GM21717 (cell line): ENCODE results near the gene CLIC4.
"Not testable (repeated sequence)": the region's sequence is repeated elsewhere in the genome, so short reads cannot be mapped to it uniquely, and the experiment has no call there.

Source experiments
- ATAC-seq: cut with Tn5 transposase; IDR thresholded peaks from one replicate; pipeline ENCODE4 v1.9.1; 2021; ENCODE audit warnings: mild to moderate bottlenecking, moderate library complexity; ENCODE audit not compliant: unreplicated experiment

The CLIC4 gene

GRCh38 chr1:24803987-24804530 lies 58.8 kb downstream of the CLIC4 start:
- ATAC-seq: no peak

- ATAC-seq: no peak
Observed at GRCh38 chr1:24805534-24806301, 60.5 kb downstream of the CLIC4 start.

GRCh38 chr1:24806588-24806987 lies 61.3 kb downstream of the CLIC4 start:
- ATAC-seq: no peak

DNA sequence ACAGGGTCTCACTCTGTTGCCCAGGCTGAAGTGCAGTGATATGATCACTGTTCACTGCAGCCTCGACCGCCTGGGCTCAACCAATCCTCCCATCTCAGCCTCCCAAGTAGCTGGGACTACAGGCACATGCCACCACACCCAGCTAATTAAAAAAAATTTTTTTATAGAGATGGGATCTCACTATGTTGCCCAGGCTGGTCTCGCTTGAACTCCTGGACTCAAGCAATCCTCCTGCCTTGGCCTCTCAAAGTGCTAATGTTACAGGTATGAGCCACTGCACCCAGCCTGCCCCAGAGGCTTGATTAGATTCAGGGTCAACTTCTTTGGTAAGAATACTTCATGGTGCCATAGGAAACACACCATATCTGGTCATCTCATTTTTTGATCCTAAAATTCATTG lies 66.2 kb downstream of the CLIC4 start:
- ATAC-seq: not testable (repeated sequence)

DNA sequence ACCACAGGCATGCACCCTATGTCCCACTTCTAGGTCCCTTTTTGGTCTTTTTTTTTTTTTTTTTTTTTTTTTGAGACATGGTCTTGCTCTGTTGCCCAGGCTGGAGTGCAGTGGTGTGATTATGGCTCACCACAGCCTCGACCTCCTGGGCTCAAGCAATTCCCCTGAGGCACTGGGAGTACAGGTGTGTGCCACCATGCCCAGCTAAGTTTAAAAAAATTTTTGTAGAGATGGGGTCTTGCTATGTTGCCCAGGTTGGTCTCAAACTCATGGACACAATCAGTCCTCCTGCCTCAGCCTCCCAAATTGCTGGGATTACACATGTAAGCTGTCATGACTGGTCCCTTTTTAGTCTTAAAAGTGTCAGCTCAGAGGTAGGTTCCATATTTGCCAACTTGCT lies 75.0 kb downstream of the CLIC4 start:
- ATAC-seq: not testable (repeated sequence)

DNA sequence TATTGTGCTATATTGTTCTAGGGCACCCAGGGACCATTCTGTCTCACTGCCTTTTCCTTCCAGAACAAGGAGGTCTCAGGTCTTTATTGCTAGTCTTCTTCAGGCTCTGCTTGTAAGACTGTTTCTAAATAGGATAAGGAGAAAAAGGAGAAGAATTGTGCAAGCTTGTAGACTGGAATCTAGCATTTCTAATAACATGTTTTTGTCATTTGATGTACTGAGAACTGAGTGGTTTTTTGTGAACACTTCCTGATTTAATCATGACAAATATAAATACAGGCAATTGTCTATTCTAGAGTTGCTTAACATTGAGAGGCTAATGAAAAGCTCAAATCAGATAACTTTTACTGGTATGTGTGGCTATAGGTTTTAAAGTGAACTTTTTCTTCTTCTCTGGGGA lies 77.6 kb downstream of the CLIC4 start:
- no peak for ATAC-seq

DNA sequence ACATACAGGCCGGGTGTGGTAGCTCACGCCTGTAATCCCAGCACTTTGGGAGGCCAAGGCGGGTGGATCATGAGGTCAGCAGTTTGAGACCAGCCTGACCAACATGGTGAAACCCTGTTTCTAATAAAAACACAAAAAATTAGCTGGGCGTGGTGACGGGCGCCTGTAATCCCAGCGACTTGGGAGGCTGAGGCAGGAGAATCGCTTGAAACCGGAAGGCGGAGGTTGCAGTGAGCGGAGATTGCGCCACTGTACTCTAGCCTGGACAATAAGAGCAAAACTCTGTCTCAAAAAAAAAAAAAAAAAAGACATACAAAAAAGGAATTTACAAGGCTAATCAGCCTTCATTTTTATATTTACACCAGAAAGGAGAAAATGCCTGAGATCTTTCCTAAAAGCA lies 78.2 kb downstream of the CLIC4 start:
- ATAC-seq: not testable (repeated sequence)

- no peak for ATAC-seq
Observed at GRCh38 chr1:24825174-24825573, 79.9 kb downstream of the CLIC4 start.

DNA sequence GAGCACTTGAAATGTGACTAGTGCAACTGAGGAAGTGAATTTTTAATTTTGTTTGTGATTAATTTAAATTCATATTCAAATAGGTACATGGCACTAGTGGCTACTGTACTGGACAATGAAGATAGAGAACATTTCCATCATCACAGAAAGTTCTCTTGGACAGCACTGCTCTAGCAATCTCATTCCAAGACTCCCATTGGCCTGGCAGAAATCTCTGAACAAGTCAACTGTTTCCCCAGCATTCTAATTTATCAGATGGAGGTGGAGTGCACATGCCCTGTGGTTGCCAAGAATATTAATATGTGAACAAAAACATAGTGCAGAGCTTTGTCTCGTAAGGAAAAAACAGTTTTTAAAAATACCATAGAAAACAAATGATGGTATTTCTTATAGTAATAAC lies 81.3 kb downstream of the CLIC4 start:
- ATAC-seq: no peak

- no peak for ATAC-seq
Observed at GRCh38 chr1:24827379-24828135, 82.3 kb downstream of the CLIC4 start.

DNA sequence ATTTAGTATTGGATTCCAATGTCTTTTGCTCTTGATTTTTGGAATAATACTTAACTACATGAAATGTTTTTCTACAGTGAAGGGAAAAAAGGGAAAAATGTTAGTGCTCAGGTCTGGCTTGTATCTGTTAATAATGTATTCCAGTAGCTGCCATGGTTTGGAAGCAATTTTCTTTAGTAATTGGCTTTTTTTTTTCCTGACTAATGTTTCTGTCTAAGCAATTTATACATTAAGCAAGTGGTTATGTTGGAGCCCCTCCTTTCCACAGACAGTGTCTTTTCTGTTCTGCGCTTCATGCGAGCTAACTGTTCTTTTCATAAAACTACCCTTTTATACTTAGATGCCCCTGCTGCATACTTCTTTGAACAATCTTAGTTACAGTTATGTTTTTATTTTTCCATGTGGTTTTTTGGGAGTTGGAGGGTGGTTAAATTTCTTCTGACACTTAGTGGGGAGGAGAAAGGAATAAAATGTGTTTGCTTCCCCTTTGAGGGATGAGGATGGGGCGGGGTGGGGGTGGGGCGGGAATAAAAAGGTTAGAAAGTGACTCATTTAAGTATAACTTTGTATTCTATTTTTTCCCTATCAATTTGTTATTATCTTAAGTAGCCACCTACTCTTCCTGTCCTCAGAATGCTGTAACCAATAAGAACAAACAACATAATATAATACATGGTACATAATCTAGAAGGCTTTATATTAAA lies 83.1 kb downstream of the CLIC4 start:
- no peak for ATAC-seq

GRCh38 chr1:24828887-24829192 lies 83.6 kb downstream of the CLIC4 start:
- ATAC-seq: no peak

DNA sequence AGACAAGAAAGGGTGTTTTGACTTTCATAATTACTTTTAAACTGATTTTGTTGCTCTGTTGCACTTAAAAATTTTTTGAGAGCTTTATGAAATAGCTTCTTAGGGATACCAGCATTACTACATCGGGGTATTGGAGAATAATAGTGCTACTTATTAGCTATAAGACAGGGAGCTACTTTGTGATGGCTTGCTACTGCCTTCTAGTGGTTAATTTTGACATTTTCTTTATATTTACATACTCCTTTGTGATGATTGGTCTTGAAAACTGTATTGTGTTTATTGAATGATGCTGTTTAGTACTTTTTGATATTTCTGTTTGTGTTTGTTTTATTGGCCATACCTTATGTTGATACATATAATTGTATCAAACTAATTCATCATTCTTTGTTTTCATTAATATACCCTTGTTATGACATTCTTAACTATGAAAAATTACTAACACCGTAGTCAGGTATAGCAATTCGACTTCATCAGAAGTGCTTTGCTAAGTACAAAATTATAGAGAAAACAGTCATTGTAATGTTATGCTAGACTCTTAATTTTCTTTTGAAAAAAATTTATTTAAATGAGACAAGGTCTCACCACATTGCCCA lies 85.5 kb downstream of the CLIC4 start:
- ATAC-seq: no peak

GRCh38 chr1:24841593-24841992 lies 96.3 kb downstream of the CLIC4 start:
- ATAC-seq: no peak

DNA sequence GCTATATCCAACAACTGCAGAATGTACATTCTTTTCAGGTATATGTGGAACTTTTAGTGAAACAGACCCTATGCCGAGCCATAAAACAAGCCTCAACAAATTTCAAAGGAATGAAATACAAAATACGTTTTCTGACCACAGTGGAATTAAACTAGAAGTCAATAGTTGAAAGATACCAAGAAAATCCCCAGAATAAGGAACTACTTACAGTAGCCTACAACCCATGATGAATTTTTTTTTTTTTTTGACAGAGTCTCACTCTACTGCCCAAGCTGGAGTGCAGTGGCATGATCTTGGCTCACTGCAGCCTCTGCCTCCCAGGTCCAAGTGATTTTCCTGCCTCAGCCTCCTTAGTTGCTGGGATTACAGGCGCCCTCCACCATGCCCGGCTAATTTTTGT lies 101.4 kb downstream of the CLIC4 start:
- no peak for ATAC-seq

GRCh38 chr1:24847995-24848881 lies 103.0 kb downstream of the CLIC4 start:
- ATAC-seq: peak; percentile 80

DNA sequence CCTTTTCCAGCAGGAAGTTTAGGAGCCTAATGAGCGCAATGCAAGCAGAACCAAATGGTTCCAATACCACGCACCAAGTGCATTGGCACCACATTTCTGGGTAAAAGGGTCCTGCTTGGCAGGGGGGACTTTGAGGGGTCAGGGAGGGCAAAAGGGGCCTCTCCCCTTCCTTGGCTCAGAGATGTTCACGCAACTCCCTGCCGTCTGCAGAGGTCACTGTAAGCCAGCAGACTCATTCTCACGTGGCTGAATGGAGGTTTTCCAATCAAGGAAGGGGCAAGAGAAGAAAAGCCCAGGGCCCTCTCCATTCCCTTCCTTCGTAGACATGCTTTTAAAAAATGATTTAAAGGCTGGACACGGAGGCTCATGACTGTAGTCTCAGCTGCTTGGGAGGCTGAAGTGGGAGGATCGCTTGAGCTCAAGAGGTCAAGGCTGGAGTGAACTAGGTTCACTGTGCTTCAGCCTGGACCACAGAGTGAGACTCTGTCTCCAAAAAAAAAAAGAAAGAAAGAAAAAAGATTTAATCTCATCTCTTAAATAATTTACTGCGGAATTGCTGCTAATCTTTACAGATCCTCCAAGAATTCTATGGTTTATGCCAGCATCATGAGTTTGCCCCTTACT lies 104.5 kb downstream of the CLIC4 start:
- no peak for ATAC-seq

DNA sequence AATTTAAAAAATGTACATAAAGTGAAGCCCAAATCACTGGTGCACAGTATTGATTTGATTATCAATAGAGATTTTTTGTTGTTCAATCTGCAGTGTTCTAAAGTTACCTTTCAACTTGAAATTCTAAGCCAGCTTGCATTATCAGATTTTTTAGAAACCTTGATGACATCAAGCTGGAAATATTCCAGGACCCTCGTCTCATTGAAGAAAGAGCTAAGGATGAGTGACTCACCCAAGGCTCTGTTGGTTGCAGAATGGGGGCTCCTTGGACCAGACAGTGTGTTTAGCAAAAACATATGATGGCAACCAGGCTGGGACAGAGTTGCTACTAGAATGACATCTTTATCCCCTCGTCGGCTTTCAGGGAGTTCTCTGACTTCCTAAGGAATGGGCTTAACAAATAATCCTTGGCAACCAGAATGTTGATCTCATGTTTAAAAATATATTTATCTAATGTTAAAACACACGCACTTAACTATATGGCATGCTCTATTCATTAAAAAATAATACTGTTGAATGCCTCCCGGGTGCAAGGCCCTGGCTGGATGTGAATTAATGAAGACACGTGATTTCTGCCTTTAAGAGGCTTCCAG lies 105.2 kb downstream of the CLIC4 start:
- no peak for ATAC-seq

- no peak for ATAC-seq
Observed at GRCh38 chr1:24853649-24854048, 108.4 kb downstream of the CLIC4 start.
